ENCODE results near the gene KIF1B.
"Not testable (repeated sequence)": the region's sequence is repeated elsewhere in the genome, so short reads cannot be mapped to it uniquely, and the experiment has no call there.

GRCh38 chr1:10418741-10419140 lies 208.4 kb downstream of the KIF1B start:
- not testable (repeated sequence) for TF ChIP-seq ZFX (IDR thresholded peaks at IDR 0.05; ENCODE audit: borderline replicate concordance); CTCF (IDR thresholded peaks at IDR 0.05)

All from 22Rv1 (cell line).